ENCODE data around the gene CELSR3. TPM values are rescaled to one million over a fixed set of nuclear protein-coding genes. Genes with fewer than 3 reads are reported as not detected.

CELSR3 gene
- total RNA-seq, 1 experiment from 2014 or later, result 1.1 TPM

- no peaks in the 10 kb centered on the region for H3K79me2 ChIP-seq (ENCODE audit: low read length)
- no peak overlapping the region for H3K9ac ChIP-seq (ENCODE audit: low read length)
- TF ChIP-seq EZH2 (IDR thresholded peaks at IDR 0.05; ENCODE audit: low read length, unreplicated experiment), result no peak
- H3K27me3 ChIP-seq (ENCODE audit: low read length), result no peaks in the 10 kb centered on the region
- ATAC-seq, result no peak
- H3K36me3 ChIP-seq (ENCODE audit: low read depth, low read length), result no peaks in the 10 kb centered on the region
- ChIA-PET POLR2A (ENCODE audit: unreplicated experiment) (no interaction called here), CTCF (no interaction called here)
- no TSS peak for BruUV-seq (replicated peaks)
- no peak for DNase-seq
- no peaks in the 10 kb centered on the region for H3F3A ChIP-seq (ENCODE audit: low read length, unreplicated experiment)
- H3K27ac ChIP-seq (ENCODE audit: low read length), result no peak overlapping the region
- no peaks in the 10 kb centered on the region for H3K9me3 ChIP-seq (ENCODE audit: low read length)
- no peak overlapping the region for H2AFZ ChIP-seq (ENCODE audit: low read length)
- no peaks in the 10 kb centered on the region for H4K20me1 ChIP-seq (ENCODE audit: low read length)
- H3K4me1 ChIP-seq (ENCODE audit: insufficient read depth, low read length), result no peaks in the 10 kb centered on the region
- intact Hi-C loops (cut with micrococcal nuclease), result no loop called here
- H3K4me3 ChIP-seq (ENCODE audit: low read length), result no peak overlapping the region
- no peak overlapping the region for H3K4me2 ChIP-seq (ENCODE audit: low read length)
- no peaks in the 10 kb centered on the region for H3K9me2 ChIP-seq (replicated peaks; ENCODE audit: low read length)
These were observed 7.1 kb downstream of the CELSR3 start for GRCh38 chr3:48655606-48656005.

- Histone ChIP-seq H3K9ac (ENCODE audit: low read length) (no peak overlapping the region), H4K20me1 (ENCODE audit: low read length) (no peaks in the 10 kb centered on the region), H3K27ac (ENCODE audit: low read length) (no peak overlapping the region), H3K9me2 (replicated peaks; ENCODE audit: low read length) (no peaks in the 10 kb centered on the region), H3K79me2 (ENCODE audit: low read length) (no peaks in the 10 kb centered on the region), H3K9me3 (ENCODE audit: low read length) (no peaks in the 10 kb centered on the region), H3F3A (ENCODE audit: low read length, unreplicated experiment) (no peaks in the 10 kb centered on the region), H3K36me3 (ENCODE audit: low read depth, low read length) (no peaks in the 10 kb centered on the region), H3K4me1 (ENCODE audit: insufficient read depth, low read length) (no peaks in the 10 kb centered on the region), H3K4me2 (ENCODE audit: low read length) (no peak overlapping the region), H3K4me3 (ENCODE audit: low read length) (no peak overlapping the region), H2AFZ (ENCODE audit: low read length) (no peak overlapping the region), H3K27me3 (ENCODE audit: low read length) (no peaks in the 10 kb centered on the region)
- no peak for TF ChIP-seq EZH2phosphoT487 (IDR thresholded peaks at IDR 0.05; ENCODE audit: borderline replicate concordance, low read length)
- BruUV-seq (replicated peaks), result no TSS peak
- intact Hi-C loops (cut with micrococcal nuclease), result no loop called here
- no peak for ATAC-seq
- ChIA-PET CTCF (no interaction called here), POLR2A (ENCODE audit: unreplicated experiment) (no interaction called here)
- no peak for DNase-seq
These were observed 7.6 kb downstream of the CELSR3 start for GRCh38 chr3:48655063-48655462.

- no peak for DNase-seq
- ChIA-PET POLR2A (ENCODE audit: unreplicated experiment) (no interaction called here), CTCF (no interaction called here)
- Histone ChIP-seq H4K20me1 (ENCODE audit: low read length) (no peaks in the 10 kb centered on the region), H3K27ac (ENCODE audit: low read length) (no peak overlapping the region), H3K9me2 (replicated peaks; ENCODE audit: low read length) (no peaks in the 10 kb centered on the region), H3K36me3 (ENCODE audit: low read depth, low read length) (no peaks in the 10 kb centered on the region), H3K9ac (ENCODE audit: low read length) (no peak overlapping the region), H3F3A (ENCODE audit: low read length, unreplicated experiment) (no peaks in the 10 kb centered on the region), H2AFZ (ENCODE audit: low read length) (no peak overlapping the region), H3K27me3 (ENCODE audit: low read length) (no peaks in the 10 kb centered on the region), H3K4me1 (ENCODE audit: insufficient read depth, low read length) (no peaks in the 10 kb centered on the region), H3K9me3 (ENCODE audit: low read length) (no peaks in the 10 kb centered on the region), H3K4me3 (ENCODE audit: low read length) (no peak overlapping the region), H3K4me2 (ENCODE audit: low read length) (no peak overlapping the region), H3K79me2 (ENCODE audit: low read length) (no peaks in the 10 kb centered on the region)
- intact Hi-C loops (cut with micrococcal nuclease), result no loop called here
- BruUV-seq (replicated peaks), result no TSS peak
- ATAC-seq, result 0 out of 2 replicates have a peak, but pooled peaks have one; percentile 14
- TF ChIP-seq EZH2phosphoT487 (IDR thresholded peaks at IDR 0.05; ENCODE audit: borderline replicate concordance, low read length) (no peak), EZH2 (IDR thresholded peaks at IDR 0.05; ENCODE audit: low read length, unreplicated experiment) (no peak), CTCF (conservative IDR thresholded peaks at IDR 0.05; ENCODE audit: low read depth, low read length) (no peak)
These were observed 9.6 kb downstream of the CELSR3 start for GRCh38 chr3:48652923-48653715.

Data from PC-3 (cell line).